Measurements from ENCODE around the gene GSTM5.
"Not testable (repeated sequence)": the region's sequence is repeated elsewhere in the genome, so short reads cannot be mapped to it uniquely, and the experiment has no call there.

Gene GSTM5

DNA sequence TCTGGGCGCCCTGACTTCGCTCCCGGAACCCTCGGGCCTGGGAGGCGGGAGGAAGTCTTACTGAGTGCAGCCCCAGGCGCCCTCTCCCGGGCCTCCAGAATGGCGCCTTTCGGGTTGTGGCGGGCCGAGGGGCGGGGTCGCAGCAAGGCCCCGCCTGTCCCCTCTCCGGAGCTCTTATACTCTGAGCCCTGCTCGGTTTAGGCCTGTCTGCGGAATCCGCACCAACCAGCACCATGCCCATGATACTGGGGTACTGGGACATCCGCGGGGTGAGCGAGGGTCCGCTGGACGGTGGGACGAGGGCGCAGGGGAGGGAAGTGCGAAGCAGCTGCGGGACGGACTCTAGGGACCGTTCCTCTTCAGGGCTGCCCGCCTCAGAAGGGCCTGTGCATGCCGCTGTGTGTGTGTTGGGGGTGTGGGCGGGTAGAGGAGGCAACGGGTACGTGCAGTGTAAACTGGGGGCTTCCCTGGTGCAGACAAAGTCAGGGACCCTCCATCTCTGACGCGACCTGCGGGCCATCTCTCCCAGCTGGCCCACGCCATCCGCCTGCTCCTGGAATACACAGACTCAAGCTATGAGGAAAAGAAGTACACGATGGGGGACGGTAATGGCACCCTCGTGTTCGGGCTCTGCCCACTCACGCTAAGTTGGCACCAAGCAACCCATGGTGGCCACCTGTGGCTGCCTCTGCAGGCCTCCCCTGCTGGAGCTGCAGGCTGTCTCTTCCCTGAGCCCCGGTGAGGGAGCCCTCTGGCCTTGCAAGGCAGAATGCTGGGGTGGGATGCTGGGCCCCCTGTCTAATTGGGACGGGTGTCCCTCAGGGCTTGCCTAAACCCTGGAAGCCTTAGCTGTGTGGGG lies 24.2 kb upstream of the GSTM5 start, which contains the start of gene GSTM1:
Gene GSTM1 (plus strand): TSS at position 177 of the 859 bp plus-strand sequence. CDS start 57 bp downstream, at position 234.
- Mint-ChIP-seq H3K27me3 (no peaks in the 10 kb centered on the region), H3K9me3 (no peaks in the 10 kb centered on the region), H3K4me3 (peak within 1 kb of the TSS; percentile 85), H3K36me3 (peaks cover 5% of the 10 kb centered on the region), H3K27ac (peak within 1 kb of the TSS; percentile 92), H3K4me1 (peaks cover 7% of the 10 kb centered on the region)

DNA sequence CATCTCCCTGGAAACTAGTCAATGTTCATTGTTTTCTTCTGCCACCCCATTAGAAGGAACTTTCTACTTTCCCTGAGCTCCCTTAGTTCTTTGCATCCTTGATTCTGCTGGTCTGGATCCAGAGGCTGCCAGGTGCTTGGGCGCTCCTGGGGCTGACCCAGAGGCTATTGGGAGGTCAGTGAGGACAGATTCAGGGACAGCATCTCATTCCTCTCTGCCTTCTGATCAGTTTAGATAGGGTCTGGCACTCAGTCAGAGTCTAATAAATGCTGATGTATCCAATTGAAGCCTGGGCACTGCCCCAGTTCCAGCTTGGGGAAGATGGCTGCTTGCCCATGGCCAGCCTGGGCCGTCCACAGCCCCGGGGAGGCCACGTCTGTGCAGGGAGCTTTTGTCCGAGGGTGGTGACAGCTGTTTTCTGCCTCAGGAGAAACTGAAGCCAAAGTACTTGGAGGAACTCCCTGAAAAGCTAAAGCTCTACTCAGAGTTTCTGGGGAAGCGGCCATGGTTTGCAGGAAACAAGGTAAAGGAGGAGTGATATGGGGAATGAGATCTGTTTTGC lies 22.1 kb upstream of the GSTM5 start:
- H3K36me3 Mint-ChIP-seq: peaks cover 5% of the 10 kb centered on the region
- peak overlapping the region; percentile 59 for H3K27ac Mint-ChIP-seq
- H3K9me3 Mint-ChIP-seq: no peaks in the 10 kb centered on the region
- no peak overlapping the region for H3K4me3 Mint-ChIP-seq
- H3K4me1 Mint-ChIP-seq: peaks cover 7% of the 10 kb centered on the region
- H3K27me3 Mint-ChIP-seq: no peaks in the 10 kb centered on the region

DNA sequence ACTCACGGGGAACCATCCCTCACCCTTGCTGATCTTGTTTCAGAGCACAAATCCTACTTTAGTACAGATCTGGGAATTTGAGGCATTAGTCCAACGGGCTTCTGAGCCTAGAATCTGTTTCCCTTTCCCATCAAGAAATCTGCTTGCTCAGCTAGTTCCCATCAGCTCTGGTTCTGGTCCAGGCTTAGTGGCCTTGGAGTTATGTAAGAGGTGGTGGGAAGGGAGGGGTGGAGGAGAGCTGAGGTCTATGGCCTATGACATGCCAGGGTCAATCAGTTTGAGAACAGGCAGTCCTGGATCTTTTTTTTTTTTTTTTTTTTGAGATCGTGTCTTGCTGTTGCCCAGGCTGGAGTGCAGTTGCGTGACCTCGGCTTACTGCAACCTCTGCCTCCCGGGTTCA lies 20.3 kb upstream of the GSTM5 start:
- H3K4me1 Mint-ChIP-seq: peaks cover 7% of the 10 kb centered on the region
- H3K36me3 Mint-ChIP-seq: peaks cover 5% of the 10 kb centered on the region
- no peak overlapping the region for H3K4me3 Mint-ChIP-seq
- H3K27ac Mint-ChIP-seq: no peak overlapping the region
- H3K27me3 Mint-ChIP-seq: no peaks in the 10 kb centered on the region
- H3K9me3 Mint-ChIP-seq: no peaks in the 10 kb centered on the region

DNA sequence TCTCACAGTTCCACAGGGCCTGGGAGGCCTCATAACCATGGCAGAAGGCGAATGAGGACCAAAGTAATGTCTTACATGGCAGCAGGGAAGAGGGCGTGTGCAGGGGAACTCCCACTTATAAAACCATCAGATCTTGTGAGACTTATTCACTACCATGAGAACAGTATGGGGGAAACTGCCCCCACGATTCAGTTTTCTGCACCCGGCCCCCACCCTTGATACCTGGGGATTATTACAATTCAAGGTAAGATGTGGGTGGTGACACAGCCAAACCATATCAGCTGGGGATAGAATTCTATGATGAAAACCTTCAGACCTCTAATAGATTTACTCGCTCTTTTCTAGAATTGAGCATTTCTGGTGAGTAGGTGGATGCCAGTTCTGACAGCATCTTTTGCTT lies 17.7 kb upstream of the GSTM5 start:
- not testable (repeated sequence) for H3K4me1 Mint-ChIP-seq, H3K36me3 Mint-ChIP-seq

DNA sequence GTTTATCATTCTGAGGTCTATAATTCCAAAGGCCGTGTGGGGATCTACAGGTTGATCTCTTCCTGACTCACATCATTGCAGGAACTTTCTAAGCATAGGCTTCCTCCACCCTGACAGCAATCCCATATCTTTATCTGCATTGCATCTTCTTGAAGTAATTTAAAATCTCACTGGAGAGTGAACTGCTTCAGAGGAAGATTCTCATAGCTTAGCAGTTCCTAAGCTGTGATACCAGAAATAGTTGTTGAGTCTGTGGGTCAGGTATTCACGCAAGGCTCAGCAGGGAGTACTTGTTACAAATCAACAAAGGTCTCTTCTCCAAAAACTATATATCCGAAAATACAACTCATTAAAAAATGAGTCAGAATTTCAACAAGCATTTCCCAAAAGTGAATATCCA lies 16.9 kb upstream of the GSTM5 start:
- not testable (repeated sequence) for H3K27me3 Mint-ChIP-seq, H3K4me1 Mint-ChIP-seq, H3K27ac Mint-ChIP-seq, H3K9me3 Mint-ChIP-seq, H3K4me3 Mint-ChIP-seq, H3K36me3 Mint-ChIP-seq

More for the DNA sequence above, 17.7 kb upstream of the GSTM5 start:
- H3K9me3 Mint-ChIP-seq, H3K4me3 Mint-ChIP-seq, H3K27ac Mint-ChIP-seq, H3K27me3 Mint-ChIP-seq: not testable (repeated sequence)

DNA sequence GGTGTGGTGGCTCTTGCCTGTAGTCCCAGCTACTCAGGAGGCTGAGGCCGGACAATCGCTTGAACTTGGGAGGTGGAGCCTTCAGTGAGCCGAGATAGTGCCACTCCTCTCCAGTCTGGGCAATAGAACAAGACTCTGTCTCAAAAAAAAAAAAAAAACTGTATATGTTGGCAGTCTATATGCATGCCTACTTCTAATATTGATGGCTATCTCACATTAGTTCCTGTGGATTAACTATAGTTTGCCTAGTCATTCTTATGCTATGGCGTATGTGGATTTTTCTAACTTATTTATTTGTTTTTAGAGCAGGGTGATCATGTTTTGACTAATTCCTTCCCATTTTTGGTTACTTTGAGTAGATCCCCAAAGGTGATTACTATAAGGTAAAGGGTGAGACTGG lies 15.0 kb upstream of the GSTM5 start:
- Mint-ChIP-seq H3K9me3 (no peaks in the 10 kb centered on the region), H3K36me3 (no peaks in the 10 kb centered on the region), H3K4me3 (no peak overlapping the region), H3K27me3 (no peaks in the 10 kb centered on the region), H3K4me1 (no peaks in the 10 kb centered on the region), H3K27ac (no peak overlapping the region)

DNA sequence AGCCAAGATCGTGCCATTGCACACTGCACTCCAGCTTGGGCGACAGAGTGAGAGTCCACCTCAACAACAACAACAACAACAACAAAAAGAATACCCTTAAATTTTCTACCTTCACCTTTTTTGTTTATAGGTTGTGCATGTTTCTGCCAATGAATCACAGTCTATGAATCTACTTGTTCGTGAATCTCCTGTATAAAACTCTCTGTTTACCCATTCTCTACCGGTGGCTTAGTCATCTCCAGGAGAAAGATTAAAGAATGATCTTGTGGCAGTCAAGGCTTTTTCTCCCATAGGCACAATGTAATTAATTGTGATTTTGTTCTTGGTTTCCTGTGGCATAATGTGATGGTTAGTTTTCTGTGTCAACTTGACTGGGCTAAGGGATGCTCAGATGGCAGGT lies 14.2 kb upstream of the GSTM5 start:
- not testable (repeated sequence) for H3K27ac Mint-ChIP-seq, H3K27me3 Mint-ChIP-seq, H3K4me3 Mint-ChIP-seq, H3K36me3 Mint-ChIP-seq, H3K4me1 Mint-ChIP-seq, H3K9me3 Mint-ChIP-seq

DNA sequence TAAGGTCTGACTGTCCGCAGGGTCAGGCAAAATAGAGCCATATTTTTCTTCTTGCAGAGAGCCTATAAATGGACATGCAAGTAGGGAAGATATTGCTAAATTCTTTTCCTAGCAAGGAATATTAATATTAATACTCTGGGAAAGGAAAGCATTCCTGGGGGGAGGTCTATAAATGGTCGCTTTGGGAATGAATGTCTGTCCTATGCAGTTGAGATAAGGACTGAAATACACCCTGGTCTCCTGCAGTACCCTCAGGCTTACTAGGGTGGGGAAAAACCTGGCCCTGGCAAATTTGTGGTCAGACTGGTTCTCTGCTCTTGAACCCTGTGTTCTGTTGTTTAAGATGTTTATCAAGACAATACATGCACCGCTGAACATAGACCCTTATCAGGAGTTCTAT lies 9.1 kb upstream of the GSTM5 start:
- not testable (repeated sequence) for H3K4me3 Mint-ChIP-seq, H3K27ac Mint-ChIP-seq, H3K27me3 Mint-ChIP-seq, H3K4me1 Mint-ChIP-seq, H3K9me3 Mint-ChIP-seq
- H3K36me3 Mint-ChIP-seq: peaks cover 13% of the 10 kb centered on the region

DNA sequence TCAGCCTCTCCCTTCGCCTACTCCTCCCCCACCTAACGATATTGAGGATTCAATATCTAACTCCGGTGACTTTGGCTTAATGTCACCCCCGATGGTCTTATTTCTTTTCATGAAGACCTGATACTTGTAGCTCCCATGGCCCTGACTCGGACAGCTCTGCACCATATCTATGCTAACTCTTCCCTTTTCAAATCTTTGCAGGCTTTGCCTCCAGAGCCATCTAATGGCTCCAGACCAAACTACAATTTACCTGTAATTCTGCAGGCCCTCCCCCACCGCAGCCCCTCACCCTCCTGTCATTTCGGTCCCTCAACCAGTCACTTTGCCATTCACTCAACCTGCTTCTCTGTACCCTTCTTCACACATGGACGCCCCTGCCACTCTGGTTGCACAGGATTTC lies 7.9 kb upstream of the GSTM5 start:
- Mint-ChIP-seq H3K36me3 (peaks cover 20% of the 10 kb centered on the region), H3K9me3 (no peaks in the 10 kb centered on the region), H3K27me3 (no peaks in the 10 kb centered on the region), H3K27ac (no peak overlapping the region), H3K4me3 (no peak overlapping the region), H3K4me1 (no peaks in the 10 kb centered on the region)

DNA sequence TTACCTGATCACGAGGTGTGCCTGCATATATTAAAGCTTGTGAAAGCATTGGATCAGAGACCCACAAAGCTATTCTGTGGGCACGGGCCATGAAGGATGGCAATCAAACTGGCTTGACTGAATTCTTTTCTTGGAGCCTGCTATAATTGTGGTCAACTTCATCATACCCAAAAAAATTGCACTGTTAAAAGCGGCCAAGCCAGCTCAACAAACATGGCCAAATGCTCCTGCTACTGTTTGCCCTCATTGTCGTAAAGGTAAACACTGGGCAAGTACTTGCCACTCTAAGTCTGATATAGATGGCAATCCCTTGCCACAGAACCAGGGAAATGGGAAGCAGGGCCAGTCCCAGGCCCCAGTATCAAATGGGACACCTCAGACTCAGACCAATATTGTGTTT lies 6.6 kb upstream of the GSTM5 start:
- no peaks in the 10 kb centered on the region for H3K9me3 Mint-ChIP-seq
- peaks cover 24% of the 10 kb centered on the region for H3K36me3 Mint-ChIP-seq
- no peak overlapping the region for H3K27ac Mint-ChIP-seq
- H3K4me3 Mint-ChIP-seq: no peak overlapping the region
- no peaks in the 10 kb centered on the region for H3K4me1 Mint-ChIP-seq
- no peaks in the 10 kb centered on the region for H3K27me3 Mint-ChIP-seq

DNA sequence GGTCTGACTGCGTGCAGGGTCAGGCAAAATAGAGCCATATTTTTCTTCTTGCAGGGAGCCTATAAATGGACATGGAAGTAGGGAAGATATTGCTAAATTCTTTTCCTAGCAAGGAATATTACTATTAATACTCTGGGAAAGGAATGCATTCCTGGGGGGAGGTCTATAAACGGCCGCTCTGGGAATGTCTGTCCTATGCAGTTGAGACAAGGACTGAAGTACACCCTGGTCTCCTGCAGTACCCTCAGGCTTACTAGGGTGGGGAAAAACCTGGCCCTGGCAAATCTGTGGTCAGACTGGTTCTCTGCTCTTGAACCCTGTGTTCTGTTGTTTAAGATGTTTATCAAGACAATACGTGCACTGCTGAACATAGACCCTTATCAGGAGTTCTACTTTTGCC lies 3.1 kb upstream of the GSTM5 start:
- not testable (repeated sequence) for H3K4me1 Mint-ChIP-seq, H3K9me3 Mint-ChIP-seq, H3K27me3 Mint-ChIP-seq, H3K4me3 Mint-ChIP-seq, H3K27ac Mint-ChIP-seq
- peaks cover 20% of the 10 kb centered on the region for H3K36me3 Mint-ChIP-seq

DNA sequence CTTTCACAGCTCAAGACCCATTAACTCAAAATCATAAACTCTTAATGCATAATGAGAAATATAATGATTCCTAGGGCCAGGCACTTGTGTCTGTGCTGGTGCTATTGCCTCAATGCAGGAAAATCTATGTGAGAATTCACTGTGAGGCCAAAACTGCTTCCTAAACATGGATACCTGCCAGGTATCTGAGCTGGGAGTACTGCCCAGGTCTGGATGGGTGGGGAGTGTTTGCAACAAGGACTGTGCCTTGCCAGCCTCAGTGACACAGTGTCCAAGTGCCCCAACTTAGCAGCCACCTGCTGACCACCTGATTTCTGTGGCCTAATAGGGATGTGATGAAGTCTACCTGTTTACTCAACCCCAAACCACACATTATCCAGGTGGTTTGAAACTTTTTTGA lies 2.2 kb upstream of the GSTM5 start:
- peaks cover 18% of the 10 kb centered on the region for H3K36me3 Mint-ChIP-seq
- not testable (repeated sequence) for H3K9me3 Mint-ChIP-seq, H3K27ac Mint-ChIP-seq, H3K4me1 Mint-ChIP-seq, H3K4me3 Mint-ChIP-seq
- H3K27me3 Mint-ChIP-seq: peaks cover 12% of the 10 kb centered on the region

DNA sequence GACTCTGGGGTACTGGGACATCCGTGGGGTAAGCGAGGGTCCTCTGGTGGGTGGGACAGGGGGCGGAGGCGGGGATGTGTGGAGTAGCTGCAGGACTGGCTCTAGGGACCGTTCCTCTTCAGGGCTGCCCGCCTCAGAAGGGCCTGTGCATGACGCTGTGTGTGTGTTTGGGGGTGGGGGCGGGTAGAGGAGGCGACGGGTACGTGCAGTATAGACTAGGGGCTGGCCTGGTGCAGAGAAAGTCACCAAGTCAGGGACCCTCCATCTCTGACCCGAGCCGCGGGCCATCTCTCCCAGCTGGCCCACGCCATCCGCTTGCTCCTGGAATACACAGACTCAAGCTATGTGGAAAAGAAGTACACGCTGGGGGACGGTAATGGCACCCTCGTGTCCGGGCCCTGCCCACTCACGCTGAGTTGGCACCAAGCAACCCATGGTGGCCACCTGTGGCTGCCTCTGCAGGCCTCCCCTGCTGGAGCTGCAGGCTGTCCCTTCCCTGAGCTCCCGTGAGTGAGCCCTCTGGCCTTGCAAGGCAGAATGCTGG lies 342 bp downstream of the GSTM5 start:
- Mint-ChIP-seq H3K4me3 (no peak overlapping the region), H3K27me3 (peaks cover 13% of the 10 kb centered on the region), H3K27ac (no peak overlapping the region), H3K4me1 (no peaks in the 10 kb centered on the region), H3K9me3 (no peaks in the 10 kb centered on the region), H3K36me3 (peaks cover 14% of the 10 kb centered on the region)

DNA sequence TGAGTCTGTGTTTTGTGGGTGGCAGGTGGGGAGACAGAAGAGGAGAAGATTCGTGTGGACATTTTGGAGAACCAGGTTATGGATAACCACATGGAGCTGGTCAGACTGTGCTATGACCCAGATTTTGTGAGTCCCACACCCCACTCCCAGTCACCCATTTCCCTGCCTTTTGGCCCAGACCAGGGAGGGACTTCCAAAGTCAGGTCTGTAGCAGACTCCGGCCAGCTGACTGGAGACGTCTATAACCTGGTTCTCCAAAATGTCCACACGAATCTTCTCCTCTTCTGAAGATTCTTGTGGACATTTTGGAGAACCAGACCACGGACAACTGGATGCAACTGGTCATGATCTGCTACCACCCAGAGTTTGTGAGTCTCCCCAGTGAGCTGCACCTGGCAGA lies 1.6 kb downstream of the GSTM5 start:
- Mint-ChIP-seq H3K27ac (no peak overlapping the region), H3K36me3 (peaks cover 9% of the 10 kb centered on the region), H3K27me3 (peaks cover 13% of the 10 kb centered on the region), H3K4me3 (no peak overlapping the region), H3K4me1 (no peaks in the 10 kb centered on the region), H3K9me3 (no peaks in the 10 kb centered on the region)

DNA sequence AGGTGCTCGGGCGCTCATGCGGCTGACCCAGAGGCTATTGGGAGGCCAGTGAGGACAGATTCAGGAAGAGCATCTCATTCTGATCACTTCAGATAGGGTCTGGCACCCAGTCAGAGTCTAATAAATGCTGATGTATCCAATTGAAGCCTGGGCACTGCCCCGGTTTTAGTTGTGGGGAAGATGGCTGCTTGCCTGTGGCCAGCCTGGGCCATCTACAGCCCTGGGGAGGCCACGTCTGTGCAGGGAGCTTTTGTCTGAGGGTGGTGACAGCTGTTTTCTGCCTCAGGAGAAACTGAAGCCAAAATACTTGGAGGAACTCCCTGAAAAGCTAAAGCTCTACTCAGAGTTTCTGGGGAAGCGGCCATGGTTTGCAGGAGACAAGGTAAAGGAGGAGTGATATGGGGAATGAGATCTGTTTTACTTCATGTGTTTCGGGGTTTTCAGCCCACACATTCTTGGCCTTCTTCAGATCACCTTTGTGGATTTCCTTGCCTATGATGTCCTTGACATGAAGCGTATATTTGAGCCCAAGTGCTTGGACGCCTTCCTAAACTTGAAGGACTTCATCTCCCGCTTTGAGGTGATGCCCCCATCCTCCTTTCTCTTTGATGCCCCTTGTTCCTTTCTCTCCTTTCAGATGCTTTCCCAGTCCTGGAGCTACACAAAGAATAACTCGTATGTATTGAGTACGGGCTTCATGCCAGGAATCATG lies 2.8 kb downstream of the GSTM5 start:
- Mint-ChIP-seq H3K4me1 (peaks cover 4% of the 10 kb centered on the region), H3K27me3 (peaks cover 13% of the 10 kb centered on the region), H3K4me3 (no peak overlapping the region), H3K36me3 (peaks cover 2% of the 10 kb centered on the region), H3K9me3 (no peaks in the 10 kb centered on the region), H3K27ac (peak overlapping the region; percentile 43)

DNA sequence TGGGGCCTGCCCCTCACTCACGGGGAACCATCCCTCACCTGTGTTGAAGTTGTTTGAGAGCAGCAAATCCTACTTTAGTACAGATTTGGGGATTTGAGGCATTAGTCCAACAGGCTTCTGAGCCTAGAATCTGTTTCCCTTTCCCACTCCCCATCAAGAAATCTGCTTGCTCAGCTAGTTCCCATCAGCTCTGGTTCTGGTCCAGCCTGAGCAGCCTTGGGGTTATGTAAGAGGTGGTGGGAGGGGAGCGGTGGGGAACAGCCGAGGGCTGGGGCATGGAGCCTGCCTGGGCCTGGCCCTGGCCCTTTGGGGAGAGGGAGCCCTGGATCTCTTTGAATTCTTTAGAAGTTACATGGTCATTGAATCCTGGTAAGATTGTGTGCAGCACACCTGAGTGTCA lies 4.1 kb downstream of the GSTM5 start:
- H3K27me3 Mint-ChIP-seq: peaks cover 13% of the 10 kb centered on the region
- peaks cover 2% of the 10 kb centered on the region for H3K36me3 Mint-ChIP-seq
- no peak overlapping the region for H3K27ac Mint-ChIP-seq
- no peak overlapping the region for H3K4me3 Mint-ChIP-seq
- no peaks in the 10 kb centered on the region for H3K9me3 Mint-ChIP-seq
- H3K4me1 Mint-ChIP-seq: peaks cover 4% of the 10 kb centered on the region
